ENCODE measurements around the gene TMEM44. TPM values are rescaled to one million over a fixed set of nuclear protein-coding genes. Genes with fewer than 3 reads are reported as not detected.

Gene TMEM44
- total RNA-seq, 2 donors from 2014 or later, result 40.1 to 43.2 TPM

DNA sequence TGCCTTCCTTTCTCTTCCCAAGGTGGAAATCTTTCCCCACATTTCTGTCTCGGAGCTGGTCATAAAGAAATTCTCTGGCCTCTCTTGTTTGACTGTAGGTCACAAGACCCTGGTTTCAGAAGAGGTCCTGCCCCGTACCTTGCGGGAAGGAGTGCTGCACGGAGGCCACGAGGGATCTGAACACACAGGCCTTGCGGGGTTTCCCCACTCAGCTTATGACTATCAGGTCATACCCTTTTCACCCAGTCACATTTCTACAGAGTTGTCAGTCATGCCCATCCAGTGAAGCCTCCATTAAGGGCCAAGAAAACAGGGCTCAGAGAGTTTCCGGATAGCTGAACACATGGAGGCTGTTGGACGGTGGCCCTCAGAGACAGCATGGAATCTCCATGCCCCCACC is 91.7 kb downstream of the TMEM44 start:
- Histone ChIP-seq H3K9ac (ENCODE audit: low read depth in 2 of 2, low read length in 2 of 2) (no peak overlapping the region), H3K27me3 (no peaks in the 10 kb centered on the region), H3K4me1 (peaks cover 4% of the 10 kb centered on the region), H3K9me3 (no peaks in the 10 kb centered on the region), H3K27ac (no peak overlapping the region), H3K4me3 (no peak overlapping the region), H3K36me3 (no peaks in the 10 kb centered on the region)
- intact Hi-C loops (cut with DNase I), result no loop called here
- TF ChIP-seq CTCF (IDR thresholded peaks at IDR 0.05), result no peak
- no peak for DNase-seq

DNA sequence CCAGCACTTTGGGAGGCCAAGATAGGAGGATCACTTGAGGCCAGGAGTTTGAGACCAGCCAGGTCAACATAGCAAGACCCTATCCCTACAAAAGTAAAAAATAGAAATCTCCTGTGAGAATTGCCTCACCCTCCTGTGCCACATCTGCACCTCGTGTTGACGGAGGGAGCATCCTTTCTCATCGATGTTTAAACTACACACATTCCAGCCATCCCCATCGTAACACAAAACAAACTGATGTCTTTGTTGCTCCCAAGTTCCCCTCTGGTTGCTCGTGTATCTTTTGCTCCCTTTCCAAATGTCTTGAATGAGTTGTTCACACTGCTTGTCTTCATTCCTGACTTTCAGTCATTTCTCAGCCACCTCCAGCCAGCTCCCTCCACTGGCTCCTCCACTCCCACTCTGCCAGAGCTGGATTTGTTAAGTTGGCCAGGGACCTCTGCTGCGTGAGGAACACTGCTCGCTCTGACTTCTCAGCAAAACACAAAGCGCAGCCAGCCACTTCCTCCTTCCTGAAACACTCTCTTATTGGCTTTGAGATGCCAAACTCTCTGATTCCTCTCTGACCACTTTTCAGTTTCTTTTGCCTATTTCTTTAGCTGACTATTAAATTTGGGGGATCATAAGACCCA is 92.8 kb downstream of the TMEM44 start:
- no peak for DNase-seq
- no peak overlapping the region for H3K27ac ChIP-seq
- intact Hi-C loops (cut with DNase I), result no loop called here
- no peak overlapping the region for H3K9ac ChIP-seq (ENCODE audit: low read depth in 2 of 2, low read length in 2 of 2)
- TF ChIP-seq CTCF (IDR thresholded peaks at IDR 0.05), result no peak
- H3K27me3 ChIP-seq, result no peaks in the 10 kb centered on the region
- no peaks in the 10 kb centered on the region for H3K9me3 ChIP-seq
- H3K4me1 ChIP-seq, result peaks cover 4% of the 10 kb centered on the region
- H3K36me3 ChIP-seq, result no peaks in the 10 kb centered on the region
- H3K4me3 ChIP-seq, result no peak overlapping the region

GRCh38 chr3:194539498-194539897 is 93.7 kb downstream of the TMEM44 start:
- H3K27me3 ChIP-seq, result no peaks in the 10 kb centered on the region
- no peak for DNase-seq
- H3K4me1 ChIP-seq, result peaks cover 4% of the 10 kb centered on the region
- intact Hi-C loops (cut with DNase I), result no loop called here
- H3K27ac ChIP-seq, result no peak overlapping the region
- no peak for TF ChIP-seq CTCF (IDR thresholded peaks at IDR 0.05)
- no peak overlapping the region for H3K4me3 ChIP-seq
- no peaks in the 10 kb centered on the region for H3K9me3 ChIP-seq
- H3K9ac ChIP-seq (ENCODE audit: low read depth in 2 of 2, low read length in 2 of 2), result no peak overlapping the region
- no peaks in the 10 kb centered on the region for H3K36me3 ChIP-seq

GRCh38 chr3:194537732-194538247 is 95.4 kb downstream of the TMEM44 start:
- no peaks in the 10 kb centered on the region for H3K27me3 ChIP-seq
- H3K4me1 ChIP-seq, result peaks cover 4% of the 10 kb centered on the region
- H3K27ac ChIP-seq, result peak overlapping the region; percentile 73
- peak overlapping the region in 1 of 2 donors; percentile 74 for H3K9ac ChIP-seq (ENCODE audit: low read depth in 2 of 2, low read length in 2 of 2)
- H3K36me3 ChIP-seq, result no peaks in the 10 kb centered on the region
- no peak for TF ChIP-seq CTCF (IDR thresholded peaks at IDR 0.05)
- H3K4me3 ChIP-seq, result no peak overlapping the region
- peak; percentile 58 for DNase-seq
- intact Hi-C loops (cut with DNase I), result no loop called here
- H3K9me3 ChIP-seq, result no peaks in the 10 kb centered on the region

Other genes with a start within 250 kb of the TMEM44 start
- gene GP5, start 234.2 kb downstream of the TMEM44 start, total RNA-seq, result under 1 TPM in 1 of 2 donors, not detected in 1; 0.11 TPM
- 10 to 100 TPM; 86.0 to 89.8 TPM for gene ATP13A3, start 146.4 kb downstream of the TMEM44 start, total RNA-seq
- 10 to 100 TPM; 19.0 to 34.8 TPM for gene LSG1, start 38.8 kb upstream of the TMEM44 start, total RNA-seq
- gene FAM43A, start 52.5 kb upstream of the TMEM44 start, total RNA-seq, result 10 to 100 TPM in 1 of 2 donors, 1 to 10 TPM in 1; 7.2 to 10.2 TPM